ENCODE data around the gene PHLDA1. TPM values are rescaled to one million over a fixed set of nuclear protein-coding genes. Genes with fewer than 3 reads are reported as not detected.

PHLDA1 gene
- total and polyA plus RNA-seq, 2 of the 4 experiments (the other 2 are of a cell fraction), result 27.8 to 32.4 TPM

- CTCF ChIA-PET, result no interaction called here
- no peak overlapping the region for H3K56ac ChIP-seq (ENCODE audit: extremely low read depth, insufficient read depth, low read length)
- peaks cover 30 to 58% of the 10 kb centered on the region in 2 experiments for H3K79me1 ChIP-seq (ENCODE audit: low read depth in 1 of 2, low read length in 2 of 2)
- H3K9me1 ChIP-seq (ENCODE audit: insufficient read depth, low read length), result peaks cover 9% of the 10 kb centered on the region; the same call in 1 of the 2 replicates
- in situ Hi-C loops (cut with MboI; ENCODE audit: low sequenced_read_pairs), result loop anchor here (25.0 kb wide), 1 partner anchor 405 kb away; no protein-coding TSS in a partner anchor
- no peak overlapping the region for H3K27ac ChIP-seq (ENCODE audit: insufficient read depth, low read length)
- 100% methylated on average over 1 of the region's 7 CpGs; no CpG with 5 or more reads in 1 of the 2 experiments for WGBS, 2 experiments (ENCODE audit: extremely low coverage in 2 of 2, insufficient read length in 1 of 2)
- no peaks in the 10 kb centered on the region for H3K27me3 ChIP-seq (ENCODE audit: control insufficient read depth, insufficient read depth, low read length)
- TF ChIP-seq POLR2A (IDR thresholded peaks at IDR 0.05; ENCODE audit: low read depth, low read length) (no peak), MAZ (IDR thresholded peaks at IDR 0.05; ENCODE audit: borderline replicate concordance, low read depth, low read length) (no peak), ELK1 (IDR thresholded peaks at IDR 0.05; ENCODE audit: borderline replicate concordance, low read depth, low read length) (no peak), MAFK (IDR thresholded peaks at IDR 0.05; ENCODE audit: low read depth, low read length) (no peak), CTCF (conservative IDR thresholded peaks at IDR 0.05; ENCODE audit: low read depth, low read length) (no peak), NFE2L2 (IDR thresholded peaks at IDR 0.05; ENCODE audit: low read depth, low read length) (no peak), SMC3 (IDR thresholded peaks at IDR 0.05; ENCODE audit: low read depth, low read length) (no peak), USF2 (IDR thresholded peaks at IDR 0.05; ENCODE audit: low read depth, low read length) (no peak), CHD1 (IDR thresholded peaks at IDR 0.05; ENCODE audit: low read depth, low read length) (no peak), RCOR1 (IDR thresholded peaks at IDR 0.05; ENCODE audit: insufficient replicate concordance, low read length) (no peak), BHLHE40 (IDR thresholded peaks at IDR 0.05; ENCODE audit: low read depth, low read length) (no peak), FOS (IDR thresholded peaks at IDR 0.05; ENCODE audit: low read depth, low read length) (no peak), CEBPB (IDR thresholded peaks at IDR 0.05; ENCODE audit: low read depth, low read length) (no peak), RAD21 (IDR thresholded peaks at IDR 0.05; ENCODE audit: low read length) (no peak), MXI1 (IDR thresholded peaks at IDR 0.05; ENCODE audit: borderline replicate concordance, low read depth, low read length) (no peak), RFX5 (IDR thresholded peaks at IDR 0.05; ENCODE audit: low read depth, low read length) (no peak)
- DNase-seq, result no peak
- no peak for ATAC-seq (ENCODE audit: low read depth)
- H3K4me3 ChIP-seq (ENCODE audit: insufficient read depth, low read depth, low read length), result no peak overlapping the region
- H2BK120ac ChIP-seq (ENCODE audit: low read depth, low read length), result no peak overlapping the region
- H3K9me3 ChIP-seq (ENCODE audit: control insufficient read depth, insufficient read depth, low read length), result no peaks in the 10 kb centered on the region
- intact Hi-C loops (cut with micrococcal nuclease), result loop anchor here (5.0 kb wide), 1 partner anchor 290 kb away; the partner anchor contains the start of gene BBS10
- peaks cover 48% of the 10 kb centered on the region for H3K36me3 ChIP-seq (ENCODE audit: control insufficient read depth, insufficient read depth, low read length)
- no peak overlapping the region for H2BK15ac ChIP-seq (ENCODE audit: low read depth, low read length)
- H2AFZ ChIP-seq (replicated peaks; ENCODE audit: low read length, poor library complexity), result no peak overlapping the region
- H4K91ac ChIP-seq (ENCODE audit: insufficient read depth, low read depth, low read length), result no peak overlapping the region
- POLR2A ChIA-PET (ENCODE audit: unreplicated experiment), result no interaction called here
- no peak overlapping the region for H4K5ac ChIP-seq (ENCODE audit: low read depth, low read length)
- no peak overlapping the region for H2BK5ac ChIP-seq (ENCODE audit: low read depth, low read length, poor library complexity, severe bottlenecking)
- no peak overlapping the region for H3K18ac ChIP-seq (ENCODE audit: low read depth, low read length)
- H4K20me1 ChIP-seq (ENCODE audit: insufficient read depth, low read length), result peaks cover 20% of the 10 kb centered on the region
- H2AK9ac ChIP-seq (replicated peaks; ENCODE audit: low read depth, low read length, poor library complexity), result no peak overlapping the region
- H3K4me1 ChIP-seq (ENCODE audit: control insufficient read depth, insufficient read depth, low read length), result peaks cover 6% of the 10 kb centered on the region
- H3K23ac ChIP-seq (ENCODE audit: low read depth, low read length), result no peak overlapping the region
- H4K8ac ChIP-seq (ENCODE audit: low read depth in 2 of 2, low read length in 2 of 2), result no peak overlapping the region
- no peak overlapping the region for H3K4ac ChIP-seq (ENCODE audit: low read depth, low read length)
- H3K9ac ChIP-seq (ENCODE audit: low read depth, low read length), result no peak overlapping the region
- H3K14ac ChIP-seq (replicated peaks; ENCODE audit: low read depth, low read length), result no peak overlapping the region
- no peak overlapping the region for H3K4me2 ChIP-seq (ENCODE audit: low read depth, low read length)
- dilution Hi-C loops (cut with HindIII; ENCODE audit: low sequenced_read_pairs, unreplicated experiment), result no loop called here
- no peak overlapping the region for H2AK5ac ChIP-seq (ENCODE audit: low read depth, low read length)
- H2BK20ac ChIP-seq (ENCODE audit: low read depth, low read length), result no peak overlapping the region
- BruUV-seq (replicated peaks), result no TSS peak
Measured at GRCh38 chr12:76057326-76057725, 25.8 kb upstream of the PHLDA1 start.
